HCT116 (cell line): Measurements from ENCODE around the gene APBB2.

ENCODE experiments used
- CTCF ChIP-seq, 3 experiments: fragments of 200-600 bp in 1 of 3; sonication (generic) in 1 of 3; IDR thresholded peaks in 2 of 3; conservative IDR thresholded peaks in 1 of 3; 2 replicates each; pipeline ENCODE4 v1.5.1; 2012 to 2017; ENCODE audit warnings: low read depth in 2 of 3, low read length in 2 of 3, antibody characterized with exemption in 1 of 3, borderline replicate concordance in 1 of 3, control low read depth in 1 of 3, mild to moderate bottlenecking in 1 of 3, mixed read lengths in 1 of 3, mixed run types in 1 of 3, moderate library complexity in 1 of 3; ENCODE audit not compliant: insufficient read depth in 1 of 3
- EZH2 ChIP-seq: fragments of 200-600 bp; sonication (generic); IDR thresholded peaks from 2 replicates; pipeline ENCODE4 v1.6.1; 2017; ENCODE audit warnings: antibody characterized with exemption, mixed run types
- EZH2phosphoT487 ChIP-seq: fragments of 200-600 bp; IDR thresholded peaks from 2 replicates; pipeline ENCODE4 v1.6.1; 2018; ENCODE audit warnings: antibody characterized with exemption, borderline replicate concordance
- POLR2A ChIP-seq: IDR thresholded peaks from 2 replicates; pipeline ENCODE4 v1.7.0; 2011; ENCODE audit warnings: borderline replicate concordance; ENCODE audit not compliant: insufficient read depth, insufficient read length; ENCODE audit errors: extremely low read depth
- REST ChIP-seq: IDR thresholded peaks from 2 replicates; pipeline ENCODE4 v1.6.1; 2012; ENCODE audit warnings: low read depth

GRCh38 chr4:41227902-41228301 lies 13.6 kb upstream of the APBB2 start:
- TF ChIP-seq CTCF (IDR thresholded peaks at IDR 0.05 in 2 of 3, conservative IDR thresholded peaks at IDR 0.05 in 1 of 3; ENCODE audit: borderline replicate concordance in 1 of 3, insufficient read depth in 1 of 3, low read depth in 2 of 3, low read length in 2 of 3), result no peak
- TF ChIP-seq POLR2A, result no peak
- no peak for TF ChIP-seq EZH2phosphoT487
- TF ChIP-seq EZH2, result no peak
- TF ChIP-seq REST, result no peak
